GM21360 (cell line): ENCODE measurements around the gene TBX2.

Source experiments
- ATAC-seq: cut with Tn5 transposase; IDR thresholded peaks from one replicate; pipeline ENCODE4 v1.9.1; 2021; ENCODE audit warnings: mild to moderate bottlenecking, moderate library complexity; ENCODE audit not compliant: unreplicated experiment

Gene TBX2

GRCh38 chr17:61450641-61451537, 51.2 kb downstream of the TBX2 start:
- no peak for ATAC-seq

DNA sequence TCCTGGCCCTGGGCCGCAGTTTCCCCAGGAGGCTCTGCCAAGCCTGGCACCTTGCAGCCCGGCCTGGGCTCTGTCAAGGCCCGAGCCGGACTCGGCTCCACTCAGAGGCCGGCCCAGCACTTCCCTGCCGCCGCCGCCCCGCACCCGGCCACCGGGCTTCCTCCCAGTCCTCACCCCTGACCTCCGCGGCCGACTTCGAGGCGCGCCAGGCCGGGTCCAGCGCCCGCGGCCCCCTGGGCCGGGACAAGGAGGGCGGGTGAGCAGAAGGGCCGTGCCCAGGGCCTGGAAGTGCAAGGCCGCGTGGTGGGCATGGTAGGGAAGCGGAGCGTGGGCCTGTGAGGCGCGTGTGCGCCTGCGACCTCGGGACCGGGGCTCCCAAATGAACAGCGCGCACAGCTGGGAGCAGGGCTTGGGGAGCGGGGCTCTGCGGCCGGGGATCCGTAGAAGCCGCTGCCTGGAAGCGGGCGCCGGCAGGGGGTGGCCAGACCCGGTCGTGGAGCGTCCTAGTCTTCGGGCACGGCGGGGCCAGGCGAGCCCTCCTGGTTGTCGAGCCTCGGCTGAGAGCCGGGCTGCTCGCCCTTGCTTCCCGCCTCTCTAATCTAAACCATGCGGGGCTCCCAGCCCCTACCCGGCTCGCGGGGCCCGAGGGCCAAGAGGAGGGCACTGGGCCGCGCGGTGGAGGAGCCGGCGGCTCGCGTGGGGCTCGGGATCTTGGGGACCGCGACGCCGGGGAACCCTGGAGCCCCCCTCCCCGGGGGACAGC, 52.1 kb downstream of the TBX2 start:
- no peak for ATAC-seq

- ATAC-seq, result no peak
Observed at GRCh38 chr17:61452301-61453290, 53.0 kb downstream of the TBX2 start, which contains the start of gene TBX4. TSS of gene TBX4 (plus strand) at chr17:61452422. CDS start at chr17:61456491, 4,069 bp downstream.

DNA sequence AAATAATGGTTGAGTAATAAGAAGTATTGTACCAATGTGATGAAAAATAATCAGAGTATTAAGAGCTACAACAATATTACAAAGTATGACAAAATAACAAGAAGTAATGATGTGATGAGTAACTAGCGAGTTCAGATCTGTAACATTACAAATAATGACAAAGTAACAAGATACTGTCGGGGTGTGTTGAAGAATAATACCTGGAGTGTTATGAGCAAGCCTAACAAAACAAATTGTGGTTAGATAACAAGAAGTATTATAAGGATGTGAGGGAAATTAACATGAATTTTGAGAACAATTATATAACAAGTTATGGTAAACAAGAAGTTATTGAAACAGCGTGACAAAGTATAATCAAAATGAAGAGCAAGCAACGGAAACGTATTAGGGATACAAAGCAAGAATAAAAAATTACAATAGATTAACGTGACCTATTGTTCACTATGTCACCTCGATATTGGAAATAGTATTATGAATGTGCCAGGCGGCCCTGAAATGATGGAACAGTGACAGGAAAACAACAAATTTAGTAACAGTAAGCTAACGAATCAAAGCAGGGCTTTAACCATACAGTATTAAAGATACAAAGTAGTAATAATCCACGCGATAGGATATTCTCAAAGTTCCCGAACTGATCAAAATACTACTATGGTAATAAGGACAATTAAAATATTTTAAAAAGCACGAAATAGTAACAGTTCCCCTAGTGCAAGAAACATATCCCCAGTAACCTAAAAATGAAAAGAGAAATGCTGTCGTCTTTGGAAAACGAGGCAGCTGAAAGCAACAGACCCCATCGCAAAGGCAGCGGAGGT, 54.1 kb downstream of the TBX2 start:
- no peak for ATAC-seq

DNA sequence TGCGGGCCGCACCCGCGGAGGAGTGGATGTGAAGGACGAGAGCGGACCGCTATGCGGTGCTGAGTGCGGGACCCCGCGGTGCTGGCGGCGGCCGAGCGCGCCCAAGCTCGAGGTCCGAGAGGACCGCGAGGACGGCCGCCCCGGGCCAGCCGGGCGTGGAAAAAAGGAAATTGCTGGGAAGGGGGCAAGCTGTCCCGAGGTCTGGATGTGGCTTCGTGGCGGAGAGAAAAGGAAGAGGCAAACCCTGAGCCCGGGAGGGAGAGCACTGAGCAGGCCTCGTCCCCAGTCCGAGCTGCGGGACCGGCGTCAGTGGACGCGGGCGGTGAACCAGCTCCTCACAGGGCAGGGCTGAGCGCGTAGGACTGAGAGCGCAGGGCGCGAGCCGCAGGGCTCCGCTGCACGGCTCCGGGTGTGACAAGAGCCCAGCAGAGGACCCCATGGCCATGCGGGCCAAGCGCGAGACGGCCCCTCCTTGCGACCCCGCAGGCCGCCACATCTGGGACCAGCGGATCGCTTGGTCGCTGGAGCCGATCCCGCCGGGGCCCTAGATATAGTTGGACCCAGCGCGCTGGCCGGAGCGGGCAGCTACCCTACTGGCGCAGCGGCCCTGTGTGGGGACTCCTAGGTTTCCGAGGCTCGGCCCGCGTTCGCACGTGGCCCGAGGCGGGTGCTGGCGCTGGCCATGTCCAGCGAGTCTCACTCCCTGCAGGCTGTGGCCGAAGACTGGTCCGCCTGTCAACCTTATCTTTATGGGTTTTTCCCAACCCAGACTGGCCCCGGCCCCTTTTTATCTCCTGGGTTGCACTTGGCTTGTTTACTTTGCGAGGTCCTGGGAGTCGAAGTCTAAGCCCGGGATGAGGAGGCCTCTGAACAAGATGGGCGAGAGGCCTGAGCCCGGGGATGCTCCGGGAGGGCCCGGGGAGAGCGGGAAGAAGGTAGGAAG, 55.0 kb downstream of the TBX2 start:
- ATAC-seq, result no peak

GRCh38 chr17:61455324-61456060, 55.8 kb downstream of the TBX2 start:
- no peak for ATAC-seq

- ATAC-seq, result no peak
Observed at GRCh38 chr17:61456061-61456681, 56.5 kb downstream of the TBX2 start.

DNA sequence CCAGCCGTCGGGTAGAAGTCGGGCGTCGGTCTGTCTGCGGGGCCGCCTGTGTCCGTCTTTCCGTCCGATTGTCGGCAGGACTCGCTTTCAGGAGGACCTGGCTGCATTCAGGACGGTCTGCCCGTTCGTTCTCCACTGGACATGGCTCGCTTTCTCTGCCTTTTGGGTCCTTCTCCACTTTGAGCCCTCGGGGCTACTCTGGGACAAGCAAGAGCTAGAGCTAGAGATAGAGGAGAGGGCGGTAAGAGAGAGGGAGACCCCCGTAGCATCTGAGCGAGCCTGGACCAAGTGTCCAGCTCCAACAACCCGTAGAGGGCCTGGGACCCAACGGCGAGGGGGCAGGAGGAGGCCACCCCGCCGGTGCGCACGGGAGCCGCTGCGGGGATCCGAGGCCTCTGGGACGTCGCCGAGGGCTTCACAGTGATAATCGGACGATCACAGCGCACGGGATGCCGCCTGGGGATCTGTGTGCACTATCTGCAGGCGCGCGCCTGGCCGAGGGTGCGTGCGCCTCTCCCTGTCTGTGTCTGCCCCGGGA, 57.1 kb downstream of the TBX2 start:
- ATAC-seq, result no peak

DNA sequence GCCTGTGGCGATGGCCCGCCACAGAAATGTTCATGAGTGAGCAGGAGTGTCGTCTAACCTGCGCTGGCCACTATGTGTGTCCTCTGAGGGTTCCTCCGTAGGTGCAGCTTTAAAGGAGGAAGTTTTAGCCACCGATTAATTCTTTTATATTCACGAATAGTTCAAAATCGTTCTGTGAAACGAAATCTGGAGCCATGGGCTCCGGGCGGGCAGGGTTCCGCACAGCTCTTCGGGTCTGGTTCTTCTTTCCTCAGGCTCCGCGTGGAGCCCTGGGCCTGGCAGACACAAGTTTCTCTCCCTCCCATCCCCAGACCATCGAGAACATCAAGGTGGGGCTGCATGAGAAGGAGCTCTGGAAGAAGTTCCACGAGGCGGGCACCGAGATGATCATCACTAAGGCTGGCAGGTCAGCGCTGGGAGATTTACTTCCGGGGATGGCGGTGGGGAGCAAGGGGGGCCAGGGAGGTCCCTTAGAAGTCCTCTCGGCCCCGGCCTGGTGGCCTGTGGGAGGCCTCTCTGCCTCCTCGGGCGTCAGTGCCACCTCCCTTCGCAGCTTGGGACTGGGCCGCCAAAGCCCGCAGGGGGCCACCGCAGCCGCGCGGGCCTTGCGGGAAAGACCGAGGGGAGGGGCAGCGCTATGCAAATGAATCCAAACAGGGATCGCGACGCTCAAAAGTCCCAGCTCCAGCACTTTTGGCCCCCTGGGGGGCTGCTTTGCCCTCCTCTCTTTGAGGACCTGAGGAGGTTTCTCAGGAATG, 57.8 kb downstream of the TBX2 start:
- no peak for ATAC-seq

DNA sequence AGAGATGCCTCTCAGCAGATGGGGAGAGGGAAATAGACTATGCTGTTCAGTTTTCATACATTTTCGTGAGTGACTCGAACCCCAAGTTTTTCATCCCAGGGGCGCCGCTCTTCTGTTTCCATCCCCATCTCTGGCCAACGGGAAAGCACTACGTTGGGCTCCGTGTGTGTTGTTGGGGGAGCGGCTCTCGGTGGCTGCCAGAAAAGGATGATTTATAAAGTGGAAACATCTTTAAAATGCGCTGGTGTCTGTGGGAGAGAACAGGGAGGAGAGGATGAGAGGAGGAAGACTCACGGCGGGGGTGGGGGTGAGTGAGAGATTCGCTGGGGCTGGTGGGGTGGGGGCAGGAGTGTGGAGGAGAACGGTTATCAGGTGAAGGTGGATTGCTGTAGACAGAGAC, 58.4 kb downstream of the TBX2 start:
- ATAC-seq, result no peak

DNA sequence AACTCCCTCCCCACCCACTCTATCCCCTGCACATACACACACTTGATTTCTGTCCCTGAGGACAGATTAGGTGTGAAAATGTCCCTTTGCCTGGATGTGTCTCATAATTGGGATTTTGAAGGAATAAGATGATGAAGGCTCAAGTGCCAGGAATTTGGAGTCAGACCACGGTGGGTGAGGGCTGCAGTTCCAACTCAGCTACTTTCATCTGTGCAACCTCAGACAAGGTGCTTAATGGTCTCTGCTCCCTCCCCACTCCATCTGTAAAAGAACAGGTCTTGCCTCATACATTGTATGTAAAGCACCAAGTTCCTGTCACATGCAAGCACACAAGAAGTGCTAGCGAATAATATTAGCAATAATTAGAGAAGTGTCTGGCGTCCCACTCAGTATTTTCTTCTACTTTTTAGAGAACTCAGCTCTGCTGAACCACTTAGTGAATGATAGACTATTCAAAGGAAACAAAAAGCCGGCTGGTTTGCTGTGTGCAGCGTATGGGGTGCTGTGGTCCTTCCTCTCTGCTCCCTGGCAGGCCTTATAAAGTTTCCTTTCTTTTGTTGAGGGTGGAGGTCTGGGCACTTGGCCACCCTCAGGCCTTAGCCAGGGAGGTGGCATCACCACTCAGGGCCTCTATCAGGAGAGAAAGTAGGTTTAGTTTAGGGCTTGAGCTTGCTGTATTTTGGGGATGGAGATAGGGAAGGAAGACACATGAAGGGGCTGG, 58.9 kb downstream of the TBX2 start:
- no peak for ATAC-seq
